SK-N-SH (cell line): Measurements from ENCODE around the gene DNAJC24. TPM values are rescaled to one million over a fixed set of nuclear protein-coding genes. Genes with fewer than 3 reads are reported as not detected.

Experiments used
- CTCF ChIA-PET: fragments of 300-600, 350-600 bp; formaldehyde crosslinking; extraction: SDS; loops from one replicate; lab custom pipeline; 2021; lab: Yijun Ruan, JAX
- POLR2A ChIA-PET: fragments of 350-600 bp; sonication (Branson Sonifier 250); formaldehyde crosslinking; extraction: SDS; loops from one replicate; lab custom pipeline; 2020; ENCODE audit warnings: antibody characterized with exemption, inconsistent platforms; lab: Yijun Ruan, JAX
- DNase-seq: peaks from one replicate; pipeline ENCODE4 v3.0.0; 2012
- H2AFZ ChIP-seq: fragments of 200-600 bp; sonication (generic); 2 replicates; pipeline ENCODE4 v1.8.1; 2016; ENCODE audit warnings: antibody characterized with exemption, mild to moderate bottlenecking, low read depth
- H3F3A ChIP-seq: fragments of 200-600 bp; sonication (generic); replicated peaks from 2 replicates; pipeline ENCODE3; 2016; ENCODE audit warnings: antibody characterized with exemption, mild to moderate bottlenecking; ENCODE audit not compliant: insufficient read depth
- H3K27ac ChIP-seq, 2 experiments: fragments of 200-500 bp in 1 of 2; fragments of 200-600 bp in 1 of 2; sonication (Bioruptor generic) in 1 of 2; sonication (generic), shearing (Covaris generic) in 1 of 2; 2 replicates each; pipeline versions ENCODE4 v1.5.1 to v1.6.1; 2014 to 2016; ENCODE audit warnings: low read depth in 2 of 2, inconsistent platforms in 1 of 2, low read length in 1 of 2, mild to moderate bottlenecking in 1 of 2, mixed read lengths in 1 of 2
- H3K27me3 ChIP-seq: fragments of 200-600 bp; sonication (generic), shearing (Covaris generic); 2 replicates; pipeline ENCODE4 v1.6.1; 2016; ENCODE audit warnings: mixed run types; ENCODE audit not compliant: insufficient read depth
- H3K36me3 ChIP-seq, 2 experiments: fragments of 200-500 bp in 1 of 2; fragments of 200-600 bp in 1 of 2; sonication (Bioruptor generic) in 1 of 2; sonication (generic) in 1 of 2; replicated peaks in 1 of 2; 2 replicates each; pipeline versions ENCODE3 to v1.5.1; 2014 to 2016; ENCODE audit warnings: low read length in 1 of 2, mild to moderate bottlenecking in 1 of 2; ENCODE audit not compliant: insufficient read depth in 2 of 2, control insufficient read depth in 1 of 2
- H3K4me1 ChIP-seq, 2 experiments: fragments of 200-500 bp in 1 of 2; fragments of 200-600 bp in 1 of 2; sonication (Bioruptor generic) in 1 of 2; sonication (generic), shearing (Covaris generic) in 1 of 2; 2 replicates each; pipeline versions ENCODE4 v1.5.1 to v1.6.1; 2014 to 2016; ENCODE audit warnings: low read depth in 1 of 2, low read length in 1 of 2, mixed run types in 1 of 2; ENCODE audit not compliant: insufficient read depth in 2 of 2, control insufficient read depth in 1 of 2
- H3K4me2 ChIP-seq: fragments of 200-600 bp; sonication (generic), shearing (Covaris generic); 2 replicates; pipeline ENCODE4 v1.6.1; 2017; ENCODE audit warnings: mixed run types
- H3K4me3 ChIP-seq, 2 experiments: fragments of 200-500 bp in 1 of 2; fragments of 200-600 bp in 1 of 2; sonication (Bioruptor generic) in 1 of 2; sonication (generic), shearing (Covaris generic) in 1 of 2; 2 replicates each; pipeline versions ENCODE4 v1.5.1 to v1.8.1; 2014 to 2016; ENCODE audit warnings: low read depth in 2 of 2, inconsistent platforms in 1 of 2, low read length in 1 of 2, mild to moderate bottlenecking in 1 of 2, mixed read lengths in 1 of 2, moderate library complexity in 1 of 2
- H3K79me2 ChIP-seq: fragments of 200-600 bp; sonication (generic); 2 replicates; pipeline ENCODE4 v1.8.1; 2017; ENCODE audit warnings: mild to moderate bottlenecking; ENCODE audit not compliant: insufficient read depth
- H3K9ac ChIP-seq: fragments of 200-600 bp; sonication (generic); 2 replicates; pipeline ENCODE4 v1.6.1; 2017; ENCODE audit warnings: mixed run types
- H3K9me2 ChIP-seq: fragments of 200-600 bp; sonication (generic); 2 replicates; pipeline ENCODE4 v1.6.1; 2017; ENCODE audit warnings: mixed run types
- H3K9me3 ChIP-seq: fragments of 200-600 bp; sonication (generic); 2 replicates; pipeline ENCODE4 v1.6.1; 2017; ENCODE audit warnings: mixed run types, mild to moderate bottlenecking, moderate library complexity
- H4K20me1 ChIP-seq: fragments of 200-600 bp; sonication (generic); 2 replicates; pipeline ENCODE4 v1.6.1; 2017; ENCODE audit warnings: mild to moderate bottlenecking, mixed run types; ENCODE audit not compliant: insufficient read depth
- CHD2 ChIP-seq: fragments of 150-350 bp; IDR thresholded peaks from 2 replicates; pipeline ENCODE4 v1.6.1; 2018; ENCODE audit warnings: low read length; ENCODE audit not compliant: partially characterized antibody
- ELF1 ChIP-seq: IDR thresholded peaks from 2 replicates; pipeline ENCODE4 v1.4.0; 2012
- EZH2phosphoT487 ChIP-seq: fragments of 200-600 bp; sonication (generic); IDR thresholded peaks from 2 replicates; pipeline ENCODE4 v1.6.1; 2017; ENCODE audit warnings: low read depth, mixed run types, mild to moderate bottlenecking, antibody characterized with exemption, moderate library complexity, borderline replicate concordance
- FOSL2 ChIP-seq: IDR thresholded peaks from 2 replicates; pipeline ENCODE4 v1.4.0; 2012; ENCODE audit warnings: low read depth, mild to moderate bottlenecking, moderate library complexity, borderline replicate concordance
- FOXJ3 ChIP-seq: sonication (generic); formaldehyde crosslinking; IDR thresholded peaks from 2 replicates; pipeline ENCODE4 v1.5.1; 2020; ENCODE audit warnings: mild to moderate bottlenecking, missing genetic modification reagents
- JUND ChIP-seq: IDR thresholded peaks from 2 replicates; pipeline ENCODE4 v1.4.0; 2012
- MEF2A ChIP-seq: IDR thresholded peaks from 2 replicates; pipeline ENCODE4 v1.4.0; 2012; ENCODE audit warnings: low read depth, borderline replicate concordance
- MXI1 ChIP-seq: IDR thresholded peaks from 2 replicates; pipeline ENCODE4 v1.6.1; 2012; ENCODE audit warnings: mild to moderate bottlenecking, low read depth, low read length, improper control_type of control experiment
- NFIC ChIP-seq: IDR thresholded peaks from 2 replicates; pipeline ENCODE4 v1.4.0; 2012; ENCODE audit warnings: borderline replicate concordance
- NRF1 ChIP-seq: IDR thresholded peaks from 2 replicates; pipeline ENCODE4 v1.6.1; 2012; ENCODE audit warnings: low read depth, mild to moderate bottlenecking, low read length
- POLR2AphosphoS5 ChIP-seq: IDR thresholded peaks from 2 replicates; pipeline ENCODE4 v1.6.1; 2012; ENCODE audit warnings: low read depth, low read length
- RAD21 ChIP-seq: IDR thresholded peaks from 2 replicates; pipeline ENCODE4 v1.6.1; 2012; ENCODE audit warnings: mild to moderate bottlenecking, low read length
- SMC3 ChIP-seq: IDR thresholded peaks from 2 replicates; pipeline ENCODE4 v1.6.1; 2012; ENCODE audit warnings: low read depth, low read length, improper control_type of control experiment
- TAF1 ChIP-seq: IDR thresholded peaks from 2 replicates; pipeline ENCODE4 v1.6.1; 2012; ENCODE audit warnings: low read depth, mild to moderate bottlenecking, low read length, moderate library complexity, borderline replicate concordance
- TEAD4 ChIP-seq: IDR thresholded peaks from 2 replicates; pipeline ENCODE4 v1.4.0; 2012; ENCODE audit warnings: mild to moderate bottlenecking, borderline replicate concordance; ENCODE audit not compliant: insufficient read depth
- WGBS: methylation state at CpG from one replicate; pipeline ENCODE4 v1.1.6; 2017; ENCODE audit warnings: low lambda C conversion rate; 5-methylcytosine and 5-hydroxymethylcytosine counted together
- polyA plus RNA-seq, 3 experiments: library from polyadenylated mRNA; depleted of rRNA; stranded (reverse); fragments of >200 nt; gene quantifications; 2 replicates each; pipeline ENCODE4 v1.2.3, GENCODE V29; 2012
- TF ChIP-seq, protein P1 (sequence below): fragments of 200-600 bp; sonication (generic); IDR thresholded peaks from 2 replicates; pipeline ENCODE4 v1.6.1; 2017; ENCODE audit warnings: antibody characterized with exemption, mild to moderate bottlenecking, moderate library complexity
- TF ChIP-seq, protein P2 (sequence below): IDR thresholded peaks from 2 replicates; pipeline ENCODE4; 2012
- TF ChIP-seq, protein P3 (sequence below): IDR thresholded peaks from 2 replicates; pipeline ENCODE4 v1.6.1; 2012; ENCODE audit warnings: mild to moderate bottlenecking, low read depth, low read length, moderate library complexity

The DNAJC24 gene
- polyA plus RNA-seq, 1 of the 3 experiments (the other 2 are of a cell fraction) = 6.2 TPM

DNA sequence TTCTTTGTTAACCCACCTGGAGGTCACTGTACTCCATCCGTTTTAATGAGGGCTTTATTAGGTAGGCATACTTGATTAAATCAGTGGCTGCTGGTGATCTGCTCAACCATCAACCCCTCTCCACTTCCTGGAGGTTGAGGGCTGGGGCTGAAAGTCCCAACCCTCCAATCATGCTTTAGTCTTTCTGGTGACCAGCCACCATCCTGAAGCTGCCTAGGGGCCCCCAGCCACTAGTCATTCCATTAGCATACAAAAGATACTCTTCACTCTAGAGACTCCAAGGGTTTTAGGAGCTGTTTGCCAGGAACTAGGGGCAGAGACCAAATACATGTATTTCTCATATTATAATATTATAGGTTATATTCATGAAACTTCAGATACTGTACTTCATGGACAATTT, 13.5 kb downstream of the DNAJC24 start (continued):
- TF ChIP-seq, protein P1, sequence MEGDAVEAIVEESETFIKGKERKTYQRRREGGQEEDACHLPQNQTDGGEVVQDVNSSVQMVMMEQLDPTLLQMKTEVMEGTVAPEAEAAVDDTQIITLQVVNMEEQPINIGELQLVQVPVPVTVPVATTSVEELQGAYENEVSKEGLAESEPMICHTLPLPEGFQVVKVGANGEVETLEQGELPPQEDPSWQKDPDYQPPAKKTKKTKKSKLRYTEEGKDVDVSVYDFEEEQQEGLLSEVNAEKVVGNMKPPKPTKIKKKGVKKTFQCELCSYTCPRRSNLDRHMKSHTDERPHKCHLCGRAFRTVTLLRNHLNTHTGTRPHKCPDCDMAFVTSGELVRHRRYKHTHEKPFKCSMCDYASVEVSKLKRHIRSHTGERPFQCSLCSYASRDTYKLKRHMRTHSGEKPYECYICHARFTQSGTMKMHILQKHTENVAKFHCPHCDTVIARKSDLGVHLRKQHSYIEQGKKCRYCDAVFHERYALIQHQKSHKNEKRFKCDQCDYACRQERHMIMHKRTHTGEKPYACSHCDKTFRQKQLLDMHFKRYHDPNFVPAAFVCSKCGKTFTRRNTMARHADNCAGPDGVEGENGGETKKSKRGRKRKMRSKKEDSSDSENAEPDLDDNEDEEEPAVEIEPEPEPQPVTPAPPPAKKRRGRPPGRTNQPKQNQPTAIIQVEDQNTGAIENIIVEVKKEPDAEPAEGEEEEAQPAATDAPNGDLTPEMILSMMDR = no peak

DNA sequence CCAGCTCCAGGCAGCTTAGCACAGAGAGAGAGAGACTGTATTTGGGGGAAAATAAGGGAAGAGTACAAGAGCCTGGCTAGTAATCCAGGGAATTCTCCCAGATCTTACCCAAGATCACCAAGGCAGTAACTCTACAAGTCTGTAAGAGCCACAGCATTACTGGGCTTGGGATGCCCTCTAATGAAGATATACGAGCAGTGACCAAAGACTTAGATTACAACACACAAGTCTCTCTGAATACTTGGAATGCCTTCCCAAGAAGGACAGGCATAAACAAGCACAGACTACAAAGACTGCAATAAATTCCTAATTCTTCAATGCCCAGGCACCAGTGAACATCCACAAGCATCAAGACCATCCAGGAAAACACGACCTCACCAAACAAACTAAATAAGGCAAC, 17.7 kb downstream of the DNAJC24 start:
- Histone ChIP-seq H3K4me1 (no peaks in the 10 kb centered on the region), H2AFZ (no peak overlapping the region), H3F3A (no peaks in the 10 kb centered on the region), H3K27ac (no peak overlapping the region), H3K4me2 (no peak overlapping the region), H3K4me3 (no peak overlapping the region), H3K9me3 (no peaks in the 10 kb centered on the region), H3K9me2 (no peaks in the 10 kb centered on the region), H3K36me3 (no peaks in the 10 kb centered on the region), H3K27me3 (no peaks in the 10 kb centered on the region), H3K79me2 (no peaks in the 10 kb centered on the region), H3K9ac (no peak overlapping the region), H4K20me1 (no peaks in the 10 kb centered on the region)
- TF ChIP-seq NFIC (no peak), FOXJ3 (CRISPR knock-in tag) (no peak), JUND (no peak), POLR2AphosphoS5 (no peak), MEF2A (no peak), RAD21 (no peak), SMC3 (no peak), TAF1 (no peak), EZH2phosphoT487 (no peak), TEAD4 (no peak), MXI1 (no peak), ELF1 (no peak), CHD2 (no peak), FOSL2 (no peak), NRF1 (no peak)
- TF ChIP-seq, protein P2, sequence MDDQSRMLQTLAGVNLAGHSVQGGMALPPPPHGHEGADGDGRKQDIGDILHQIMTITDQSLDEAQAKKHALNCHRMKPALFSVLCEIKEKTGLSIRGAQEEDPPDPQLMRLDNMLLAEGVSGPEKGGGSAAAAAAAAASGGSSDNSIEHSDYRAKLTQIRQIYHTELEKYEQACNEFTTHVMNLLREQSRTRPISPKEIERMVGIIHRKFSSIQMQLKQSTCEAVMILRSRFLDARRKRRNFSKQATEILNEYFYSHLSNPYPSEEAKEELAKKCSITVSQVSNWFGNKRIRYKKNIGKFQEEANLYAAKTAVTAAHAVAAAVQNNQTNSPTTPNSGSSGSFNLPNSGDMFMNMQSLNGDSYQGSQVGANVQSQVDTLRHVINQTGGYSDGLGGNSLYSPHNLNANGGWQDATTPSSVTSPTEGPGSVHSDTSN = no peak
- TF ChIP-seq, protein P3, sequence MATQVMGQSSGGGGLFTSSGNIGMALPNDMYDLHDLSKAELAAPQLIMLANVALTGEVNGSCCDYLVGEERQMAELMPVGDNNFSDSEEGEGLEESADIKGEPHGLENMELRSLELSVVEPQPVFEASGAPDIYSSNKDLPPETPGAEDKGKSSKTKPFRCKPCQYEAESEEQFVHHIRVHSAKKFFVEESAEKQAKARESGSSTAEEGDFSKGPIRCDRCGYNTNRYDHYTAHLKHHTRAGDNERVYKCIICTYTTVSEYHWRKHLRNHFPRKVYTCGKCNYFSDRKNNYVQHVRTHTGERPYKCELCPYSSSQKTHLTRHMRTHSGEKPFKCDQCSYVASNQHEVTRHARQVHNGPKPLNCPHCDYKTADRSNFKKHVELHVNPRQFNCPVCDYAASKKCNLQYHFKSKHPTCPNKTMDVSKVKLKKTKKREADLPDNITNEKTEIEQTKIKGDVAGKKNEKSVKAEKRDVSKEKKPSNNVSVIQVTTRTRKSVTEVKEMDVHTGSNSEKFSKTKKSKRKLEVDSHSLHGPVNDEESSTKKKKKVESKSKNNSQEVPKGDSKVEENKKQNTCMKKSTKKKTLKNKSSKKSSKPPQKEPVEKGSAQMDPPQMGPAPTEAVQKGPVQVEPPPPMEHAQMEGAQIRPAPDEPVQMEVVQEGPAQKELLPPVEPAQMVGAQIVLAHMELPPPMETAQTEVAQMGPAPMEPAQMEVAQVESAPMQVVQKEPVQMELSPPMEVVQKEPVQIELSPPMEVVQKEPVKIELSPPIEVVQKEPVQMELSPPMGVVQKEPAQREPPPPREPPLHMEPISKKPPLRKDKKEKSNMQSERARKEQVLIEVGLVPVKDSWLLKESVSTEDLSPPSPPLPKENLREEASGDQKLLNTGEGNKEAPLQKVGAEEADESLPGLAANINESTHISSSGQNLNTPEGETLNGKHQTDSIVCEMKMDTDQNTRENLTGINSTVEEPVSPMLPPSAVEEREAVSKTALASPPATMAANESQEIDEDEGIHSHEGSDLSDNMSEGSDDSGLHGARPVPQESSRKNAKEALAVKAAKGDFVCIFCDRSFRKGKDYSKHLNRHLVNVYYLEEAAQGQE = no peak
- ChIA-PET POLR2A (no interaction called here), CTCF (no interaction called here)
- DNase-seq = no peak
- 82% methylated on average over 2 of the region's 2 CpGs for WGBS
